Activated CD4-positive, alpha-beta T cell treated with anti-CD3 and anti-CD28 coated beads for 4 hours (primary cell): ENCODE measurements around the gene CORO1C.
"Not testable (repeated sequence)": the region's sequence is repeated elsewhere in the genome, so short reads cannot be mapped to it uniquely, and the experiment has no call there.

Experiments used
- DNase-seq, 2 donors: peaks; one replicate each; pipeline ENCODE4 v3.0.0-alpha.2; 2020

Gene CORO1C

GRCh38 chr12:108752387-108752786 is 21.1 kb upstream of the CORO1C start:
- DNase-seq = no peak

GRCh38 chr12:108751821-108752220 is 20.5 kb upstream of the CORO1C start:
- no peak for DNase-seq

- DNase-seq = not testable (repeated sequence)
Observed at GRCh38 chr12:108751003-108751402, 19.7 kb upstream of the CORO1C start.

- DNase-seq = no peak
Observed at GRCh38 chr12:108750526-108750925, 19.2 kb upstream of the CORO1C start.

- no peak for DNase-seq
Observed at GRCh38 chr12:108747563-108747962, 16.2 kb upstream of the CORO1C start.

- DNase-seq = no peak
Observed at GRCh38 chr12:108745641-108746040, 14.3 kb upstream of the CORO1C start.

- DNase-seq = no peak
Observed at GRCh38 chr12:108744021-108744897, 12.9 kb upstream of the CORO1C start.

GRCh38 chr12:108738170-108738569 is 6.9 kb upstream of the CORO1C start:
- DNase-seq = no peak

GRCh38 chr12:108735855-108736254 is 4.5 kb upstream of the CORO1C start:
- DNase-seq = no peak

- no peak for DNase-seq
Observed at GRCh38 chr12:108734200-108734906, 3.0 kb upstream of the CORO1C start.

GRCh38 chr12:108733230-108733531 is 1.9 kb upstream of the CORO1C start:
- DNase-seq = not testable (repeated sequence)

GRCh38 chr12:108732489-108733229 is 1.3 kb upstream of the CORO1C start:
- DNase-seq = no peak

- peak; percentile 99 for DNase-seq
Observed at GRCh38 chr12:108731866-108732461, 646 bp upstream of the CORO1C start.

GRCh38 chr12:108730365-108731104 is 783 bp downstream of the CORO1C start:
- peak; percentile 9 to 19 for DNase-seq

- DNase-seq = no peak
Observed at GRCh38 chr12:108729612-108730364, 1.5 kb downstream of the CORO1C start.

- DNase-seq = no peak
Observed at GRCh38 chr12:108728820-108729611, 2.3 kb downstream of the CORO1C start.

- DNase-seq = no peak
Observed at GRCh38 chr12:108727868-108728735, 3.2 kb downstream of the CORO1C start.

- no peak for DNase-seq
Observed at GRCh38 chr12:108727161-108727560, 4.2 kb downstream of the CORO1C start.

- no peak for DNase-seq
Observed at GRCh38 chr12:108724890-108725151, 6.5 kb downstream of the CORO1C start.
